HepG2 (cell line): ENCODE measurements around the gene TM4SF4. TPM values are rescaled to one million over a fixed set of nuclear protein-coding genes. Genes with fewer than 3 reads are reported as not detected.
A peak's percentile ranks its signal among the peaks of the same experiment; 100 is the strongest.

Source experiments
- MYNN ChIP-seq: sonication (generic); formaldehyde crosslinking; IDR thresholded peaks from 2 replicates; pipeline ENCODE4 v1.4.0; 2020; ENCODE audit warnings: mild to moderate bottlenecking, low read depth, missing genetic modification reagents
- NONO ChIP-seq, 2 experiments: fragments of 450-650 bp in 1 of 2; sonication (generic) in 1 of 2; formaldehyde crosslinking in 1 of 2; IDR thresholded peaks in 1 of 2; conservative IDR thresholded peaks in 1 of 2; 2 replicates each; pipeline versions ENCODE4 v1.6.1 to v1.8.0; 2017 to 2022; ENCODE audit warnings: mild to moderate bottlenecking in 1 of 2, missing genetic modification reagents in 1 of 2, moderate library complexity in 1 of 2
- RERE ChIP-seq: IDR thresholded peaks from 2 replicates; pipeline ENCODE4 v1.6.1; 2016; ENCODE audit warnings: low read depth, missing genetic modification reagents, missing compliant biosample characterization
- REXO4 ChIP-seq: sonication (generic); formaldehyde crosslinking; IDR thresholded peaks from 2 replicates; pipeline ENCODE4 v1.8.0; 2022; ENCODE audit warnings: missing genetic modification reagents, mild to moderate bottlenecking, borderline replicate concordance
- SP2 ChIP-seq: sonication (generic); formaldehyde crosslinking; IDR thresholded peaks from 2 replicates; pipeline ENCODE4 v1.5.1; 2020; ENCODE audit warnings: mild to moderate bottlenecking, missing genetic modification reagents
- USF2 ChIP-seq, 2 experiments: sonication (generic) in 1 of 2; formaldehyde crosslinking in 1 of 2; IDR thresholded peaks; 2 replicates each; pipeline versions ENCODE4 v1.5.1 to v1.6.1; 2011 to 2020; ENCODE audit warnings: borderline replicate concordance in 1 of 2, low read depth in 1 of 2, low read length in 1 of 2, mild to moderate bottlenecking in 1 of 2, missing genetic modification reagents in 1 of 2, moderate library complexity in 1 of 2
- ZC3H13 ChIP-seq: sonication (generic); formaldehyde crosslinking; IDR thresholded peaks from 2 replicates; pipeline ENCODE4 v1.8.1; 2023; ENCODE audit warnings: mild to moderate bottlenecking, missing genetic modification reagents, moderate library complexity
- ZNF121 ChIP-seq: sonication (generic); formaldehyde crosslinking; IDR thresholded peaks from 2 replicates; pipeline ENCODE4 v1.5.0; 2020; ENCODE audit warnings: mild to moderate bottlenecking, missing genetic modification reagents
- ZNF224 ChIP-seq: sonication (generic); formaldehyde crosslinking; IDR thresholded peaks from 2 replicates; pipeline ENCODE4 v1.5.0; 2020; ENCODE audit warnings: mild to moderate bottlenecking, missing genetic modification reagents
- ZNF841 ChIP-seq: sonication (generic); formaldehyde crosslinking; IDR thresholded peaks from 2 replicates; pipeline ENCODE4 v1.8.1; 2023; ENCODE audit warnings: missing genetic modification reagents, borderline replicate concordance
- polyA plus RNA-seq, 8 experiments: library from polyadenylated mRNA; depleted of rRNA in 3 of 8; stranded (reverse) in 7 of 8; unstranded in 1 of 8; fragments of >200 nt; fragmentation: Illumina TruSeq in 4 of 8; extraction: Trizol in 4 of 8; gene quantifications; 2 replicates each; pipeline versions ENCODE4 v1.2.1 to v1.2.3, GENCODE V29; 2011 to 2016; ENCODE audit warnings: low read depth in 4 of 8, missing spikeins in 1 of 8, mixed read lengths in 1 of 8; ENCODE audit not compliant: insufficient read depth in 1 of 8
- total RNA-seq, 5 experiments: library from RNA; depleted of rRNA; stranded (reverse); fragments of >200 nt; fragmentation: Illumina TruSeq; extraction: Trizol; gene quantifications; 2 replicates each; pipeline ENCODE4 v1.2.3, GENCODE V29; 2016; ENCODE audit warnings: low read depth in 1 of 5
- TF ChIP-seq, protein P1 (sequence below): sonication (generic); formaldehyde crosslinking; conservative IDR thresholded peaks from 2 replicates; pipeline ENCODE4 v1.8.0; 2022; ENCODE audit warnings: low read depth, missing genetic modification reagents
- TF ChIP-seq, protein P2 (sequence below): IDR thresholded peaks from 2 replicates; pipeline ENCODE4 v1.6.1; 2012; ENCODE audit warnings: inconsistent platforms
- TF ChIP-seq, protein P3 (sequence below): sonication (generic); formaldehyde crosslinking; IDR thresholded peaks from 2 replicates; pipeline ENCODE4 v1.8.0; 2022; ENCODE audit warnings: low read depth, missing genetic modification reagents

TM4SF4 gene
- total and polyA plus RNA-seq, 2 of the 13 experiments (the other 11 are each of a cell fraction or from before 2014, with no cell fraction given): 0.63 to 0.95 TPM

GRCh38 chr3:149507491-149508324 lies 33.2 kb downstream of the TM4SF4 start (continued):
- TF ChIP-seq, protein P1, sequence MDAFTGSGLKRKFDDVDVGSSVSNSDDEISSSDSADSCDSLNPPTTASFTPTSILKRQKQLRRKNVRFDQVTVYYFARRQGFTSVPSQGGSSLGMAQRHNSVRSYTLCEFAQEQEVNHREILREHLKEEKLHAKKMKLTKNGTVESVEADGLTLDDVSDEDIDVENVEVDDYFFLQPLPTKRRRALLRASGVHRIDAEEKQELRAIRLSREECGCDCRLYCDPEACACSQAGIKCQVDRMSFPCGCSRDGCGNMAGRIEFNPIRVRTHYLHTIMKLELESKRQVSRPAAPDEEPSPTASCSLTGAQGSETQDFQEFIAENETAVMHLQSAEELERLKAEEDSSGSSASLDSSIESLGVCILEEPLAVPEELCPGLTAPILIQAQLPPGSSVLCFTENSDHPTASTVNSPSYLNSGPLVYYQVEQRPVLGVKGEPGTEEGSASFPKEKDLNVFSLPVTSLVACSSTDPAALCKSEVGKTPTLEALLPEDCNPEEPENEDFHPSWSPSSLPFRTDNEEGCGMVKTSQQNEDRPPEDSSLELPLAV (CRISPR knock-in tag): no peak
- TF ChIP-seq USF2 (IDR thresholded peaks at IDR 0.05; ENCODE audit: low read depth, low read length) (no peak), USF2 (CRISPR knock-in tag; IDR thresholded peaks at IDR 0.05; ENCODE audit: borderline replicate concordance) (peak; percentile 20; the same call in 1 of the 2 replicates), MYNN (CRISPR knock-in tag) (no peak), ZC3H13 (no peak), RERE (CRISPR knock-in tag) (no peak), REXO4 (CRISPR knock-in tag) (no peak), ZNF841 (CRISPR knock-in tag) (no peak), ZNF224 (no peak), ZNF121 (CRISPR knock-in tag) (no peak), NONO (IDR thresholded peaks at IDR 0.05) (no peak), NONO (CRISPR knock-in tag; conservative IDR thresholded peaks at IDR 0.05) (no peak), SP2 (no peak)
- TF ChIP-seq, protein P2, sequence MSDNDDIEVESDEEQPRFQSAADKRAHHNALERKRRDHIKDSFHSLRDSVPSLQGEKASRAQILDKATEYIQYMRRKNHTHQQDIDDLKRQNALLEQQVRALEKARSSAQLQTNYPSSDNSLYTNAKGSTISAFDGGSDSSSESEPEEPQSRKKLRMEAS: 0 out of 2 replicates have a peak, but pooled peaks have one; percentile 33
- TF ChIP-seq, protein P3, sequence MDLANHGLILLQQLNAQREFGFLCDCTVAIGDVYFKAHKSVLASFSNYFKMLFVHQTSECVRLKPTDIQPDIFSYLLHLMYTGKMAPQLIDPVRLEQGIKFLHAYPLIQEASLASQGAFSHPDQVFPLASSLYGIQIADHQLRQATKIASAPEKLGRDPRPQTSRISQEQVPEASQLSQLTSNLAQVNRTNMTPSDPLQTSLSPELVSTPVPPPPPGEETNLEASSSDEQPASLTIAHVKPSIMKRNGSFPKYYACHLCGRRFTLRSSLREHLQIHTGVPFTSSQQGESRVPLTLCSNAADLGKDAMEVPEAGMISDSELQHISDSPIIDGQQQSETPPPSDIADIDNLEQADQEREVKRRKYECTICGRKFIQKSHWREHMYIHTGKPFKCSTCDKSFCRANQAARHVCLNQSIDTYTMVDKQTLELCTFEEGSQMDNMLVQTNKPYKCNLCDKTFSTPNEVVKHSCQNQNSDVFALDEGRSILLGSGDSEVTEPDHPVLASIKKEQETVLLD (CRISPR knock-in tag): no peak
